Fibroblast of the aortic adventitia (primary cell): Measurements from ENCODE around the gene TEPSIN. TPM values are rescaled to one million over a fixed set of nuclear protein-coding genes. Genes with fewer than 3 reads are reported as not detected.

Source experiments
- DNase-seq: peaks from one replicate; pipeline ENCODE4 v3.0.0-alpha.2; 2010; ENCODE audit warnings: low read depth
- H3K4me3 ChIP-seq: 2 replicates; pipeline ENCODE4 v1.5.1; 2011; ENCODE audit warnings: low read depth, mild to moderate bottlenecking, control low read depth, low read length, moderate library complexity
- CTCF ChIP-seq: IDR thresholded peaks from 2 replicates; pipeline ENCODE4 v1.5.1; 2011; ENCODE audit warnings: mild to moderate bottlenecking, low read length, control low read depth, inconsistent platforms; ENCODE audit not compliant: insufficient read depth
- total RNA-seq: library from RNA; depleted of rRNA; stranded (reverse); fragments of >200 nt; gene quantifications from 2 replicates; pipeline ENCODE4 v1.2.3, GENCODE V29; 2012; ENCODE audit warnings: low replicate concordance

Gene TEPSIN
- total RNA-seq, 1 donor, result 13.3 TPM

- TF ChIP-seq CTCF, result no peak
- no peak for DNase-seq
- H3K4me3 ChIP-seq, result no peak overlapping the region
Observed at GRCh38 chr17:81251709-81252301, 12.9 kb upstream of the TEPSIN start.

GRCh38 chr17:81251094-81251708 lies 12.3 kb upstream of the TEPSIN start:
- H3K4me3 ChIP-seq, result no peak overlapping the region
- DNase-seq, result no peak
- no peak for TF ChIP-seq CTCF

- no peak overlapping the region for H3K4me3 ChIP-seq
- no peak for DNase-seq
- no peak for TF ChIP-seq CTCF
Observed at GRCh38 chr17:81250286-81251093, 11.6 kb upstream of the TEPSIN start.

- DNase-seq, result no peak
- TF ChIP-seq CTCF, result no peak
- H3K4me3 ChIP-seq, result no peak overlapping the region
Observed at GRCh38 chr17:81249223-81250040, 10.6 kb upstream of the TEPSIN start.

- no peak overlapping the region for H3K4me3 ChIP-seq
- no peak for TF ChIP-seq CTCF
- DNase-seq, result no peak
Observed at GRCh38 chr17:81248649-81249048, 9.8 kb upstream of the TEPSIN start.

- DNase-seq, result no peak
- no peak overlapping the region for H3K4me3 ChIP-seq
- TF ChIP-seq CTCF, result no peak
Observed at GRCh38 chr17:81247339-81247990, 8.6 kb upstream of the TEPSIN start.
